ENCODE results near the gene C18orf63. TPM values are rescaled to one million over a fixed set of nuclear protein-coding genes. Genes with fewer than 3 reads are reported as not detected.

C18orf63 gene
- total RNA-seq, 1 experiment from 2014 or later, result not detected

DNA sequence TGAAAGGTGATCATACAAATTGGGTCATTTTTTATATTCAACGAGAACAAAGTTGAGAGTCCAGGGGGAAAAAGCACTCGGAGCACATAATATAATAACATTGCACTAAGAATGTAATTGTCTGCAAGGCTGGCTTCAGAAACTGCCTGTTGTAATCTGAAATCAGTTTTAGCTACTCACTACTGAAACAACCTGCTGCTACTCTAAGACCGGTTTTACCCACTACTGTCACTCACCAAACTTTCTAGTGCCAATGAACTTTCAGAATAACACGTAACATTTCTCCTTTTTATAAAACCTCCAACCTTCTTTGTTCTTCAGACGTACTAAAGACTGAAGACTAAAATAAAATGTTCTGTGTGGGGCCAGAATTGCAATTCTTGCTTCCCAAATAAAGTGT lies 12.3 kb upstream of the C18orf63 start:
- BruUV-seq (replicated peaks), result no TSS peak
- Mint-ChIP-seq H3K4me3 (ENCODE audit: low read depth, unreplicated experiment) (no peak overlapping the region), H3K4me1 (ENCODE audit: low read depth, unreplicated experiment) (peaks cover 8% of the 10 kb centered on the region), H3K9me3 (ENCODE audit: low read depth, unreplicated experiment) (no peaks in the 10 kb centered on the region), H3K36me3 (ENCODE audit: insufficient read depth, unreplicated experiment) (no peaks in the 10 kb centered on the region), H3K27ac (ENCODE audit: unreplicated experiment) (no peak overlapping the region), H3K27me3 (ENCODE audit: unreplicated experiment) (no peaks in the 10 kb centered on the region)
- DNase-seq, result no peak
- CTCF ChIA-PET, result no interaction called here
- intact Hi-C loops (cut with micrococcal nuclease; ENCODE audit: unreplicated experiment), result no loop called here
- TF ChIP-seq, protein P1, sequence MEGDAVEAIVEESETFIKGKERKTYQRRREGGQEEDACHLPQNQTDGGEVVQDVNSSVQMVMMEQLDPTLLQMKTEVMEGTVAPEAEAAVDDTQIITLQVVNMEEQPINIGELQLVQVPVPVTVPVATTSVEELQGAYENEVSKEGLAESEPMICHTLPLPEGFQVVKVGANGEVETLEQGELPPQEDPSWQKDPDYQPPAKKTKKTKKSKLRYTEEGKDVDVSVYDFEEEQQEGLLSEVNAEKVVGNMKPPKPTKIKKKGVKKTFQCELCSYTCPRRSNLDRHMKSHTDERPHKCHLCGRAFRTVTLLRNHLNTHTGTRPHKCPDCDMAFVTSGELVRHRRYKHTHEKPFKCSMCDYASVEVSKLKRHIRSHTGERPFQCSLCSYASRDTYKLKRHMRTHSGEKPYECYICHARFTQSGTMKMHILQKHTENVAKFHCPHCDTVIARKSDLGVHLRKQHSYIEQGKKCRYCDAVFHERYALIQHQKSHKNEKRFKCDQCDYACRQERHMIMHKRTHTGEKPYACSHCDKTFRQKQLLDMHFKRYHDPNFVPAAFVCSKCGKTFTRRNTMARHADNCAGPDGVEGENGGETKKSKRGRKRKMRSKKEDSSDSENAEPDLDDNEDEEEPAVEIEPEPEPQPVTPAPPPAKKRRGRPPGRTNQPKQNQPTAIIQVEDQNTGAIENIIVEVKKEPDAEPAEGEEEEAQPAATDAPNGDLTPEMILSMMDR (IDR thresholded peaks at IDR 0.05; ENCODE audit: unreplicated experiment), result no peak

DNA sequence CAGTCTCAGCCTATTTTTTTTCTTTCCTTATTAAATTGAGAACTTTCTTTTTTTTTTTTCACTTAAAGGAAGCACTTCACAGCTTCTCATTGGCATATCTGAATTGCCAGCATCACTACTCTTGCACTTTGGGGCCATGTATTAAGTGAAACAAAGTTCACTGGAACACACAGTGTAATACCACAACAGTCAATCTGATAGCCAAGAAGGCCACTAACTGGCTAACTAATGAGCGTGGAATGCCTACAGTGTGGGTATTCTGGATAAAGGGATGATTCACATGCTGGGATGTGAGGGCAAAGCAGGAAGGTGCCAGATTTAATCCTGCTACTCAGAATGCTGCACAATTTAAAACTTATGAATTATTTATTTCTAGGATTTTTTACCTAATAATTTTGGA lies 11.7 kb upstream of the C18orf63 start:
- no peak overlapping the region for H3K4me3 Mint-ChIP-seq (ENCODE audit: low read depth, unreplicated experiment)
- BruUV-seq (replicated peaks), result no TSS peak
- CTCF ChIA-PET, result no interaction called here
- H3K36me3 Mint-ChIP-seq (ENCODE audit: insufficient read depth, unreplicated experiment), result no peaks in the 10 kb centered on the region
- intact Hi-C loops (cut with micrococcal nuclease; ENCODE audit: unreplicated experiment), result no loop called here
- H3K27me3 Mint-ChIP-seq (ENCODE audit: unreplicated experiment), result no peaks in the 10 kb centered on the region
- H3K4me1 Mint-ChIP-seq (ENCODE audit: low read depth, unreplicated experiment), result peaks cover 8% of the 10 kb centered on the region
- H3K27ac Mint-ChIP-seq (ENCODE audit: unreplicated experiment), result no peak overlapping the region
- TF ChIP-seq, protein P1 (IDR thresholded peaks at IDR 0.05; ENCODE audit: unreplicated experiment), result no peak
- H3K9me3 Mint-ChIP-seq (ENCODE audit: low read depth, unreplicated experiment), result no peaks in the 10 kb centered on the region
- DNase-seq, result no peak

DNA sequence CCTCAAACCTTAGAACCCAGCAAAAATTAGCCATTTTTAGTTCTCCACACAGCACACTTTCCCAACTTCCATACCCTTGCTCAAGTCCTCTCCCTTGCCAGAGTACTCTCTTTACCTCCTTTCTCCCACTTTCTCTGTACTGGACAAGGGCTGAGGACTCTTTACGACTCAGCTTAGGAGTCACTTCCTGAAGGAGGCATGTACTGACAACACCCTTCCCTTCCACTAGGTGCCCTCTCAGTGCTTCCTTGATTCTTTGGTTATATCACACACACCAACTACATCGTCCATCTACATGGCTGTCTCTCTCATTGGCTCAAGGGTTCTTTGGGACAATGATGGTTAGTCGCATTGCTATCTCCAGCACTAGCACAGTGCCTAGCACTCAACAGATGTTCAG lies 5.2 kb upstream of the C18orf63 start:
- CTCF ChIA-PET, result interaction anchor here (0.7 to 1.4 kb wide), 3 partner anchors 32 to 183 kb away, joined by 3 to 7 read pairs (median 5); no protein-coding TSS in a partner anchor
- DNase-seq, result no peak
- Mint-ChIP-seq H3K27me3 (ENCODE audit: unreplicated experiment) (no peaks in the 10 kb centered on the region), H3K27ac (ENCODE audit: unreplicated experiment) (peak overlapping the region; percentile 13), H3K36me3 (ENCODE audit: insufficient read depth, unreplicated experiment) (peaks cover under 1% of the 10 kb centered on the region), H3K4me1 (ENCODE audit: low read depth, unreplicated experiment) (peaks cover 9% of the 10 kb centered on the region), H3K9me3 (ENCODE audit: low read depth, unreplicated experiment) (no peaks in the 10 kb centered on the region), H3K4me3 (ENCODE audit: low read depth, unreplicated experiment) (no peak overlapping the region)
- no TSS peak for BruUV-seq (replicated peaks)
- intact Hi-C loops (cut with micrococcal nuclease; ENCODE audit: unreplicated experiment), result no loop called here
- TF ChIP-seq, protein P1 (IDR thresholded peaks at IDR 0.05; ENCODE audit: unreplicated experiment), result no peak

DNA sequence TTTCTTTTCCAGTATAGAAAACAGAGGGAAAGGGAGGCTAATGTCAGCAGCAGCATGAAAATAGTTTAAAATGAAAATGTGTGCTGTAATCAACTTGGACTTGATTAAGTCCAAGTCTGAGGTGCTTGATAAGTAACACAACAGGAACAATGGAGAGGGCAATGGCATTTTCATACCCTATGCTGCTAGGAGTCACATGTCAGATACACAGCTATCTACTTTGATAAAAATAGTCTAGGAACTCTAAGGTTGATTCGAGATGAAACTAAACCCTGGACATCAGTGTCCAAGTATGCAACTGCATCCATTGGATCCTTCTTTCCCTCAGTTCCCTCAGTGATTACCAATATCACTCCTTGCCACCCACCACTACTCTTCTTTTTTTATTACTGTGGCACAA lies 4.6 kb upstream of the C18orf63 start:
- no TSS peak for BruUV-seq (replicated peaks)
- peaks cover 9% of the 10 kb centered on the region for H3K4me1 Mint-ChIP-seq (ENCODE audit: low read depth, unreplicated experiment)
- CTCF ChIA-PET, result interaction anchor here (1.2 to 1.4 kb wide), 2 partner anchors 31 to 113 kb away, joined by 5 to 7 read pairs; no protein-coding TSS in a partner anchor
- no peak for DNase-seq
- no peaks in the 10 kb centered on the region for H3K9me3 Mint-ChIP-seq (ENCODE audit: low read depth, unreplicated experiment)
- peaks cover 4% of the 10 kb centered on the region for H3K36me3 Mint-ChIP-seq (ENCODE audit: insufficient read depth, unreplicated experiment)
- H3K27me3 Mint-ChIP-seq (ENCODE audit: unreplicated experiment), result no peaks in the 10 kb centered on the region
- TF ChIP-seq, protein P1 (IDR thresholded peaks at IDR 0.05; ENCODE audit: unreplicated experiment), result no peak
- intact Hi-C loops (cut with micrococcal nuclease; ENCODE audit: unreplicated experiment), result no loop called here
- no peak overlapping the region for H3K4me3 Mint-ChIP-seq (ENCODE audit: low read depth, unreplicated experiment)
- no peak overlapping the region for H3K27ac Mint-ChIP-seq (ENCODE audit: unreplicated experiment)

Measured in Calu3 (cell line).